HEK293 (cell line): Measurements from ENCODE around the gene PINLYP.

ENCODE experiments used
- CTCF ChIA-PET: fragments of 350-600 bp; formaldehyde crosslinking; extraction: SDS; loops from one replicate; lab custom pipeline; 2021; ENCODE audit warnings: antibody characterized with exemption; lab: Yijun Ruan, JAX
- POLR2A ChIA-PET: fragments of 300-600 bp; formaldehyde crosslinking; extraction: SDS; loops from one replicate; lab custom pipeline; 2020; ENCODE audit warnings: antibody characterized with exemption, inconsistent platforms; lab: Yijun Ruan, JAX
- H3K27ac ChIP-seq: fragments of 200-500 bp; sonication (Bioruptor generic); 2 replicates; pipeline ENCODE4 v1.5.1; 2014; ENCODE audit warnings: low read depth, low read length, control low read depth, inconsistent platforms; ENCODE audit errors: extremely low read depth
- H3K36me3 ChIP-seq, 2 experiments: fragments of 200-500 bp in 1 of 2; sonication (Bioruptor generic) in 1 of 2; 1 replicate in 1 of 2; 2 replicates in 1 of 2; pipeline ENCODE4 v1.5.1; 2014 to 2017; ENCODE audit warnings: inconsistent platforms in 2 of 2, low read length in 2 of 2; ENCODE audit not compliant: control insufficient read depth in 2 of 2, insufficient read depth in 1 of 2
- H3K4me1 ChIP-seq: fragments of 200-500 bp; sonication (Bioruptor generic); 2 replicates; pipeline ENCODE4 v1.5.1; 2014; ENCODE audit warnings: mild to moderate bottlenecking, low read length, inconsistent platforms; ENCODE audit not compliant: control insufficient read depth, insufficient read depth
- H3K4me3 ChIP-seq: 2 replicates; pipeline ENCODE4 v1.5.1; 2011; ENCODE audit warnings: low read depth, mild to moderate bottlenecking, control low read depth, low read length, moderate library complexity
- H3K9me3 ChIP-seq: fragments of 200-500 bp; sonication (Bioruptor generic); 2 replicates; pipeline ENCODE4 v1.5.1; 2014; ENCODE audit warnings: low read depth, low read length, inconsistent platforms; ENCODE audit not compliant: control insufficient read depth, insufficient read depth
- EGR2 ChIP-seq: fragments of 450-650 bp; formaldehyde crosslinking; IDR thresholded peaks from 2 replicates; pipeline ENCODE4 v1.5.1; 2016; ENCODE audit warnings: low read depth, missing biosample characterization, missing genetic modification characterization
- SCRT1 ChIP-seq: fragments of 450-650 bp; formaldehyde crosslinking; IDR thresholded peaks from 2 replicates; pipeline ENCODE4 v1.5.1; 2016; ENCODE audit warnings: missing biosample characterization, missing genetic modification characterization, borderline replicate concordance
- SCRT2 ChIP-seq: fragments of 450-650 bp; formaldehyde crosslinking; IDR thresholded peaks from 2 replicates; pipeline ENCODE4 v1.5.1; 2016; ENCODE audit warnings: missing biosample characterization, missing genetic modification characterization
- ZFHX2 ChIP-seq: fragments of 450-650 bp; formaldehyde crosslinking; conservative IDR thresholded peaks from 2 replicates; pipeline ENCODE4 v1.5.1; 2016; ENCODE audit warnings: missing biosample characterization, missing genetic modification characterization
- ZFP41 ChIP-seq: fragments of 450-650 bp; formaldehyde crosslinking; IDR thresholded peaks from 2 replicates; pipeline ENCODE4 v1.5.1; 2016; ENCODE audit warnings: missing biosample characterization, missing genetic modification characterization, borderline replicate concordance
- ZNF10 ChIP-seq: fragments of 450-650 bp; formaldehyde crosslinking; IDR thresholded peaks from 2 replicates; pipeline ENCODE4 v1.5.1; 2017; ENCODE audit warnings: missing biosample characterization, missing genetic modification characterization
- ZNF121 ChIP-seq: fragments of 450-650 bp; formaldehyde crosslinking; IDR thresholded peaks from 2 replicates; pipeline ENCODE4 v1.5.1; 2016; ENCODE audit warnings: missing biosample characterization, missing genetic modification characterization
- ZNF19 ChIP-seq: fragments of 450-650 bp; formaldehyde crosslinking; IDR thresholded peaks from 2 replicates; pipeline ENCODE4; 2016; ENCODE audit warnings: missing biosample characterization, missing genetic modification characterization, low read depth
- ZNF544 ChIP-seq: fragments of 450-650 bp; formaldehyde crosslinking; IDR thresholded peaks from 2 replicates; pipeline ENCODE4 v1.5.0; 2017; ENCODE audit warnings: missing biosample characterization, missing genetic modification characterization
- ZNF600 ChIP-seq: fragments of 450-650 bp; formaldehyde crosslinking; IDR thresholded peaks from 2 replicates; pipeline ENCODE4 v1.5.1; 2016; ENCODE audit warnings: missing biosample characterization, missing genetic modification characterization
- TF ChIP-seq, protein P1 (sequence below): fragments of 450-650 bp; formaldehyde crosslinking; IDR thresholded peaks from 2 replicates; pipeline ENCODE4 v1.5.1; 2016; ENCODE audit warnings: missing biosample characterization, missing genetic modification characterization
- TF ChIP-seq, protein P2 (sequence below): fragments of 450-650 bp; IDR thresholded peaks from 2 replicates; pipeline ENCODE4 v1.5.1; 2018; ENCODE audit warnings: missing biosample characterization, missing genetic modification characterization

Gene PINLYP

DNA sequence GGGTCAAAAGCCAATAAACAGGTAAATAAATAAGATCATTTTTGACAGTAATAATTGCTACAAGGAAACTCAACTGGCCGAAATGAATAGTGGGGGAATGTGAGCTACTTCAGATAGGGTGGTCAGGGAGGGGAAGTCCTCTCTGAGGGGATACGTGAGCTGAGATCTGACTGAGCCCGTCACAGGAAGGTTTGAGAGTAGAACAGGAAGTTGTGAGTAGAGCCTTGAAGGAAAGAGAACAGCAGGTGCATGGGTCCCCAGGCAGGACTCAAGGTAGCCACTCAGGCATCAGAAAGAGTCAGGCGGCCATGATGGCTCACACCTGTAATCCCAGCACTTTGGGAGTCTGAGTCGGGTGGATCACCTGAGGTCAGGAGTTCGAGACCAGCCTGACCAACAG is 14.1 kb downstream of the PINLYP start:
- CTCF ChIA-PET, result no interaction called here
- Histone ChIP-seq H3K36me3 (peaks cover 55 to 71% of the 10 kb centered on the region in 2 experiments), H3K9me3 (no peaks in the 10 kb centered on the region), H3K27ac (no peak overlapping the region), H3K4me3 (no peak overlapping the region), H3K4me1 (peaks cover 4% of the 10 kb centered on the region; the same call in 1 of the 2 replicates)
- POLR2A ChIA-PET, result interaction anchor here (1.9 kb wide), 1 partner anchor 79 kb away, joined by 5 read pairs; no protein-coding TSS in a partner anchor
- TF ChIP-seq ZNF544 (no peak), ZNF19 (tag by site-specific recombination) (no peak), ZNF121 (0 out of 2 replicates have a peak, but pooled peaks have one; percentile 12)

DNA sequence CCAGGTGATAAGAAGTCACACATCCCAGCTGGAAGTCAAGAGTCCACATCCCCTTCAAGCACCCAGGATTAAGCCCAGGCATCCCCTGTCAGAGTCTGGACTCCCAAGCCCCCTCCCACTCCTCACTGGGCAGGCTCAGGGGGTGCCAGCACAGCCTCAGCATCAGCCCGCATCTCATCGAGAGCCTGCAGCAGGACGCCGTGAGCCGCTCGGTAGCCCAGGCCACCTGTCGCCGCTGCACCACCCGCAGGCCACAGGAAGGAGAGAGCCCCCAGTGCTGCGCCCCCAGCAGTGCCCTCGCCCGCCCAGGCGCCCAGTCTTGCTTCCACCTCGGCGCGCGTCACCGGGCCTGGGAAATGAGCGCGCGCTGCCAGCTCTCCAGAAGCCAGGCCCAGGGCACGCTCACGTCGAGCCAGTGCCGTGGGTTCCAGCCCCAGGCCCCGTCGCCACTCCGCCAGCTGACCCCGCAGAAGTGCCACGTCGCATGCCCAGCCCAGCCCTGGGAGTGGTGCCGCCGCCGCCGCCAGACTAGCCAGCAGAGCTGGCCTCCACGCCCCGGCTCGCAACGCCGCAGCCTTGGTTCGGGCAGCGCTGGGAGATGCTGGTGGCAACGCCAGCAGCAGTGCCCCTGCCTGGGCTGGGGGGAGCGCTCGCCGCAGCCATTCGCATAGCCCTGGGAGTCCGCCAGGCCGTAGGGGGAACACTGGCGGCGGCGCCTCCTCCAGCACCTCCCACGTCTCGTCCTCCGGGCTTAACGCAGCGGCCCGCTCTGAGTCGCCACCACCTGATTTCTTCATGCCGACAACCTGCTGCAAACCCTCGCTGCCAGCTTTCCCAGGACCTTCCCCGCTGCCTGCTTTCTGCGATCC is 16.5 kb downstream of the PINLYP start:
- no peak overlapping the region for H3K4me3 ChIP-seq
- CTCF ChIA-PET, result interaction anchor here (6.1 kb wide), 1 partner anchor 35 kb away, joined by 91 read pairs; no protein-coding TSS in a partner anchor
- H3K36me3 ChIP-seq, result peaks cover 51 to 62% of the 10 kb centered on the region in 2 experiments
- H3K9me3 ChIP-seq, result no peaks in the 10 kb centered on the region
- TF ChIP-seq, protein P1, sequence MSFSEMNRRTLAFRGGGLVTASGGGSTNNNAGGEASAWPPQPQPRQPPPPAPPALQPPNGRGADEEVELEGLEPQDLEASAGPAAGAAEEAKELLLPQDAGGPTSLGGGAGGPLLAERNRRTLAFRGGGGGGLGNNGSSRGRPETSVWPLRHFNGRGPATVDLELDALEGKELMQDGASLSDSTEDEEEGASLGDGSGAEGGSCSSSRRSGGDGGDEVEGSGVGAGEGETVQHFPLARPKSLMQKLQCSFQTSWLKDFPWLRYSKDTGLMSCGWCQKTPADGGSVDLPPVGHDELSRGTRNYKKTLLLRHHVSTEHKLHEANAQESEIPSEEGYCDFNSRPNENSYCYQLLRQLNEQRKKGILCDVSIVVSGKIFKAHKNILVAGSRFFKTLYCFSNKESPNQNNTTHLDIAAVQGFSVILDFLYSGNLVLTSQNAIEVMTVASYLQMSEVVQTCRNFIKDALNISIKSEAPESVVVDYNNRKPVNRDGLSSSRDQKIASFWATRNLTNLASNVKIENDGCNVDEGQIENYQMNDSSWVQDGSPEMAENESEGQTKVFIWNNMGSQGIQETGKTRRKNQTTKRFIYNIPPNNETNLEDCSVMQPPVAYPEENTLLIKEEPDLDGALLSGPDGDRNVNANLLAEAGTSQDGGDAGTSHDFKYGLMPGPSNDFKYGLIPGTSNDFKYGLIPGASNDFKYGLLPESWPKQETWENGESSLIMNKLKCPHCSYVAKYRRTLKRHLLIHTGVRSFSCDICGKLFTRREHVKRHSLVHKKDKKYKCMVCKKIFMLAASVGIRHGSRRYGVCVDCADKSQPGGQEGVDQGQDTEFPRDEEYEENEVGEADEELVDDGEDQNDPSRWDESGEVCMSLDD (tag by site-specific recombination), result no peak
- TF ChIP-seq, protein P2, sequence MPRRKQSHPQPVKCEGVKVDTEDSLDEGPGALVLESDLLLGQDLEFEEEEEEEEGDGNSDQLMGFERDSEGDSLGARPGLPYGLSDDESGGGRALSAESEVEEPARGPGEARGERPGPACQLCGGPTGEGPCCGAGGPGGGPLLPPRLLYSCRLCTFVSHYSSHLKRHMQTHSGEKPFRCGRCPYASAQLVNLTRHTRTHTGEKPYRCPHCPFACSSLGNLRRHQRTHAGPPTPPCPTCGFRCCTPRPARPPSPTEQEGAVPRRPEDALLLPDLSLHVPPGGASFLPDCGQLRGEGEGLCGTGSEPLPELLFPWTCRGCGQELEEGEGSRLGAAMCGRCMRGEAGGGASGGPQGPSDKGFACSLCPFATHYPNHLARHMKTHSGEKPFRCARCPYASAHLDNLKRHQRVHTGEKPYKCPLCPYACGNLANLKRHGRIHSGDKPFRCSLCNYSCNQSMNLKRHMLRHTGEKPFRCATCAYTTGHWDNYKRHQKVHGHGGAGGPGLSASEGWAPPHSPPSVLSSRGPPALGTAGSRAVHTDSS (tag by site-specific recombination), result no peak
- peak; percentile 41; the same call in 1 of the 2 replicates for TF ChIP-seq EGR2 (tag by site-specific recombination)
- TF ChIP-seq SCRT2, result peak; percentile 96
- TF ChIP-seq ZNF10 (tag by site-specific recombination), result no peak
- TF ChIP-seq ZFHX2, result 0 out of 2 replicates have a peak, but pooled peaks have one; percentile 29
- TF ChIP-seq SCRT1 (tag by site-specific recombination), result peak; percentile 88
- peaks cover 15% of the 10 kb centered on the region for H3K4me1 ChIP-seq
- POLR2A ChIA-PET, result interaction anchor here (1.2 kb wide), 1 partner anchor 76 kb away, joined by 3 read pairs; no protein-coding TSS in a partner anchor
- no peak overlapping the region for H3K27ac ChIP-seq

DNA sequence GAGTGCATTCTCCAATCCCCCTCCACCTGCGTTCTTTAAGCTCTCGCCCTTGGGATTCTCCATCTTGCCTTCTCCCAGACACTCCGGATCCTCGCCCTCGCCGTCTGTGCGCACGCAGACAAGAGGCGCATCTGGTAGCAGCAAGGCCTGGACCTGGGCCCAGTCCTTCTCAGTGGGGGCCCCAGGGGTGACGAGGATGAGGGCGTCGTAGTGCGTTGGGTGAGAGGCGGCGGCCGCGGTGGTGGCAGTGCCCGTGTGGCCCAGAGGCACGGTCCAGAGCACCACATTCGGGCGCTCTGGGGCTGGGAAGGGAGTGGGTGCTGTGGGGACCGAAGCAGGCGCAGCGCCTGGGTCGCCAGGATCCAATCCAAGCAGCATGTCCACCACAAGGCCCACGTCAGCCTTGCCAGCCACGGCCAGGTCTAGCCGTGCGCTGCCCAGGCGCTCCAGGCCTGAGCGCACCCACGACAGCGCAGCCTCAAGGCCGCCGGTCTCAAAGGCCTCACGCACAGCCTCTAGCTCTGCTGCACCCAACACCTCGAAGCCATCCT is 17.3 kb downstream of the PINLYP start:
- Histone ChIP-seq H3K4me3 (no peak overlapping the region), H3K36me3 (peaks cover 55 to 58% of the 10 kb centered on the region in 2 experiments), H3K27ac (no peak overlapping the region), H3K4me1 (peaks cover 23% of the 10 kb centered on the region), H3K9me3 (no peaks in the 10 kb centered on the region)
- ChIA-PET POLR2A (interaction anchor here (1.2 to 1.4 kb wide), 2 partner anchors 27 to 75 kb away, joined by 3 to 4 read pairs; partner anchors contain the start of gene ZNF428), CTCF (interaction anchor here (2.4 to 6.1 kb wide), 5 partner anchors 9 to 146 kb away, joined by 9 to 91 read pairs (median 39); no protein-coding TSS in a partner anchor)
- no peak for TF ChIP-seq ZNF600
- no peak for TF ChIP-seq ZFP41 (tag by site-specific recombination)
